ENCODE results near the gene PHTF1.

The PHTF1 gene

GRCh38 chr1:113787663-113788062, 28.4 kb upstream of the PHTF1 start:
- DNase-seq (ENCODE audit: low spot score), result no peak
- in situ Hi-C loops (cut with MboI; ENCODE audit: low pct_unique_long_range_greater_than_20kb, low sequenced_read_pairs, unreplicated experiment), result no loop called here
- no peak for TF ChIP-seq CTCF (IDR thresholded peaks at IDR 0.05; ENCODE audit: extremely low read depth, insufficient read depth, missing control alignments)

GRCh38 chr1:113786069-113786468, 26.8 kb upstream of the PHTF1 start:
- DNase-seq (ENCODE audit: low spot score), result no peak
- no peak for TF ChIP-seq CTCF (IDR thresholded peaks at IDR 0.05; ENCODE audit: extremely low read depth, insufficient read depth, missing control alignments)
- in situ Hi-C loops (cut with MboI; ENCODE audit: low pct_unique_long_range_greater_than_20kb, low sequenced_read_pairs, unreplicated experiment), result no loop called here

DNA sequence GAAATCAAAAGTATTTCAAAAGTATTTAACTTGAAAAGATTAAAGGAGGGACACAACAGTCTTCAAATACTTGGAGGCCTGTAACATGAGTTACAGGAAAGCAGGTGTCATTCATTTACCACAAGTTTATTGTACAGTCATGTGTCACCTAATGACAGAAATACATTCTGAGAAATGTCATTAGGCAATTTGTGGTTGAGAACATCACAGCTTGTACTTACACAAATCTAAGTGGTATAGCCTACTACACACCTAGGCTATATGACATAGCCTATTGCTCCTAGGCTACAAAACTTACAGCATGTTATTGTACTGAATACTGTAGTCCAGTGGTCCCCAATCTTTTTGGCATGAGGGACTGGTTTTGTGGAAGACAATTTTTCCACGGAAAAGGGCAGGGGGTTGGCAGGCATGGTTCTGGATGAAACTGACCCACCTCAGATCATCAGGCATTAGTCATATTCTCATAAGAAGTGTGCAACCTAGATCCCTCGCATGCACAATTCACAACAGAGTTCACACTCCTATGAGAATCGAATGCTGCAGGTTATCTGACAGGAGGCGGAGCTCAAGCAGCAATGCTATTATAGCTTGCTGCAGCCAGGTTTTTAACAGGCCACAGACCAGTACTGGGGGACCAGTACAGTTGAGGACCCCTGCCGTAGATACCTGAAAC, 25.0 kb upstream of the PHTF1 start:
- no peak for TF ChIP-seq CTCF (IDR thresholded peaks at IDR 0.05; ENCODE audit: extremely low read depth, insufficient read depth, missing control alignments)

DNA sequence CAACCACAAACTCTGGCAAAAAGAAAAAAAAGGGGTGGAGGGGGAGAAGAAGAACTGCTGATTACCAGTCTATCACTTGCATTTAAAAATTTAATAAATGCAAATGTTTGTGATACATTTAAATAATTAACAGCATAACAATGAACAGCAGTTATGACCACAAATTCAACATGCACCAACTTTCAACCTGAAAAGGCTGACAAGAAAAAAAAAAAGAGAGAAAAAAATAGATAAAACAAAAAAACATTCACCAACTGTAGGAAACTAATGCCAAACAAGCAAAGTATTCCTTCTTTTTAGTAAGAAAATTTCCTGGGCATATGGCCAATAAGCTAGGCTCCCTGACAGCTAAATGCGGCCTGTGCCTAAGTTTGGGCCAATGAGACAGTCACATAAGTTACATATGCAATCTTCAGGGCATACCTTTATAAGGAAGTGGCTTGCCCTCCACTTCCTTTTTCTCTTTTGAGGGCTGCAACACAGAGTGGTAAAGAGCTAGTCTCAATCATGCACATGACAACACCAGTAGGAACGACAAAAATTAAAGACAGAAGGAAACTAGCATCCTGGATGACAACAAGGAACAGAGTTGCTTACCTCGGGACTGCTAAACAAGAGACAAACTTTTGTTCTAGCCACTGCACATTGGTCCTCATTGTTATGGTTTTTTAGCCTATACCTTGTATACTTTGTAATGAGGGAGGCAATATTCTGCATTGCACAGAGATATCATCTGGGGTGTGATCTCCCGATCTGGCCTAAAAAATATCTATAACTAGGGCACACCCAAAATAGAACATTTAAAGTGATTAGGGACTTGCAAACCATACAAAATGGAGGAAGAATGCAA, 24.2 kb upstream of the PHTF1 start:
- TF ChIP-seq CTCF (IDR thresholded peaks at IDR 0.05; ENCODE audit: extremely low read depth, insufficient read depth, missing control alignments), result no peak
- in situ Hi-C loops (cut with MboI; ENCODE audit: low pct_unique_long_range_greater_than_20kb, low sequenced_read_pairs, unreplicated experiment), result no loop called here
- peak; percentile 23 for DNase-seq (ENCODE audit: low spot score)

More for the DNA sequence above, 25.0 kb upstream of the PHTF1 start:
- in situ Hi-C loops (cut with MboI; ENCODE audit: low pct_unique_long_range_greater_than_20kb, low sequenced_read_pairs, unreplicated experiment), result no loop called here
- DNase-seq (ENCODE audit: low spot score), result peak; percentile 14

DNA sequence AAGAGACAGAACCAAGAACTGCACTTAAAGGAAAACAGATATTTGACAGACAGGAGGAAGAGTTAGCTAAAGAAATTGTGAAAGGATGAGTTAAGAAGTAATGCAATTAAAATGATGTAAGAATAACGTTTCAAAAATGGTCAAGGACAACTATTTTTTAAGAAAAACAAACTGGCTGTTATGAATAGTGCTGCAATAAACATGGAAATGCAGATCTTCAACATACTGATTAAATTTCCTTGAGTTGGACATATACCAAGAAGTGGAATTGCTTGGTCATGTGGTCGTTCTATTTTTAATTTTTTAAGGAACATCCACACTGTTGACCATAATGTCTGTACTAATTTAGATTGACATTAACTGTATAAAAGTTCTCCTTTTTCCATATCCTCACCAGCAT, 23.1 kb upstream of the PHTF1 start:
- TF ChIP-seq CTCF (IDR thresholded peaks at IDR 0.05; ENCODE audit: extremely low read depth, insufficient read depth, missing control alignments), result no peak
- no peak for DNase-seq (ENCODE audit: low spot score)
- in situ Hi-C loops (cut with MboI; ENCODE audit: low pct_unique_long_range_greater_than_20kb, low sequenced_read_pairs, unreplicated experiment), result no loop called here

DNA sequence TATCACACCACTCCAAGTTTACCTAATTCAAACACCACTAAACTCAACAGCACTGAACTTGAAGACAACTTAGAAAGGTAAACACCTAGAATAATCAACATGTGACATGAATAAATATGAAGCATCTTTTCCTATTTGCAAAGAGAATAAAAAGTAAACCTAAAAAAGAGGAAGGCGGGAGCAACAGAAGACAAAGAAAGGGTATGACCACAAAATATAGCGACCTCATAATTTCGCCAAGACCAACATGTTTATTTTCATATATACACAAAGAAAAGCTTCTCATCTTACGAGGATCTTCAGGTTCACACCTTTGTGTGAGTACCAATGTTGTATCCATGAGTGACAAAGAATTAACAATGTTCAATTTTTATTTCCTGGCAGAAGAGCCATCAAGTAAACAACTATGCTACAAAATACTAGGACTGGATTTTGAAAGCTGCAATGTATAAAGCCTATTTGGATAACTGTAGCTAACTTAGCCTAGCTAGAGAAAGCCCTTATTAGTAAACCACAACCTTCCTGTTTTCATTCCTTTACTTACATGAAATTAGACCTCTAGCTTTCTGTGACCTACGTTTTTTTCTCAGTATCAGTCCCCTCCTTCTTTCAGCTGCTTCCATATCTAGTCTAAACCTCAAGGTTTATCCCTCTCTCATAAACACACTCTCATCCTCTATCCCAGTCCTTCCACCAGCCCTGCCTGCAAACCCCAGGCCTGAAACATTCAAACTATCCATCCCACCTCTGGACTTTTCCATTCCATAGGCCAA, 21.3 kb upstream of the PHTF1 start:
- no peak for TF ChIP-seq CTCF (IDR thresholded peaks at IDR 0.05; ENCODE audit: extremely low read depth, insufficient read depth, missing control alignments)
- in situ Hi-C loops (cut with MboI; ENCODE audit: low pct_unique_long_range_greater_than_20kb, low sequenced_read_pairs, unreplicated experiment), result no loop called here
- DNase-seq (ENCODE audit: low spot score), result no peak
